ENCODE data around the gene SARDH.
"Not testable (repeated sequence)": the region's sequence is repeated elsewhere in the genome, so short reads cannot be mapped to it uniquely, and the experiment has no call there.

The SARDH gene

DNA sequence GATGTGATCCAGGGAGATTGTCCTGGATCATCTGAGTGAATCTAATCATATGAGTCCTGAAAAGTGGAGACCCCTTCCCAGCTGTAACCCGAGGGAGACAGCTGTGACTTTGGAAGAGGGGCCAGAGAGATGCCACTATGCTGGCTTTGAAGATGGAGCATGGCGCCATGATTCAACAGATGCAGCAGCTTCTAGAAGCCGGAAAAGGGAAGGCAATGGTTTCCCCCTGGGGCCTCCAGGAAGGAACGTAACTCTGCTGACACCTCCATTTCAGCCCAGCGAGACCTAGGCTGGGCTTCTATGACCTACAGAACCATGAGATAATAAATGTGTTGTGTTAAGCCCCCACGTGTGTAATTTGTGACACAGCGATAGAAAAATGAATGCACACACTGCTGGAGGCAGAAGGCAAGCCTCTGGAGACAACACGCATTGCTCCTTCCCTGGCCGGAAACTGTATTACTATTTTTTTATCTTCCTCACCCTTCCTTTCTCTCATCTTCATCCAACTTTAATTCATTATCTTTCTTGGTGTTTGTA, 16.6 kb upstream of the SARDH start:
- DNase-seq, result no peak

DNA sequence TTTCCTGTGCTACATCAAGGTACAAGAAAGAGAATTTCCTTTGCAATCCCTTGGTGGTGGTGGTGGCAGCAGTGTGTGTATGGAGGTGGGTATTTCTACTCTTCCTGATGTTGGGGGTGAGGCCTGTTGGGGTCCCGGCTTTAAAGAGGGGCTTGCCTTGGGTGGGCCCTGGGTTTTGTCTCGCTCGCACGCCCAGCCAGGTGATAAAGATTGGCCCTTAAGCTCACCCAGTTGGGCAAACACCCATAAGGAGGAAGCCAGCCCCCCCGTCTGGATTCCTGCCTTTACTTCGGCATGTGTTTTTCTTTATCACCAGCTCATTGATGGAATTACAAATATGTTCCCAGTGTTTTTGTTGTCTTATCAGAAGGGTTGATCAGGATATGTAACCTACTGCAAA, 16.0 kb upstream of the SARDH start:
- no peak for DNase-seq

DNA sequence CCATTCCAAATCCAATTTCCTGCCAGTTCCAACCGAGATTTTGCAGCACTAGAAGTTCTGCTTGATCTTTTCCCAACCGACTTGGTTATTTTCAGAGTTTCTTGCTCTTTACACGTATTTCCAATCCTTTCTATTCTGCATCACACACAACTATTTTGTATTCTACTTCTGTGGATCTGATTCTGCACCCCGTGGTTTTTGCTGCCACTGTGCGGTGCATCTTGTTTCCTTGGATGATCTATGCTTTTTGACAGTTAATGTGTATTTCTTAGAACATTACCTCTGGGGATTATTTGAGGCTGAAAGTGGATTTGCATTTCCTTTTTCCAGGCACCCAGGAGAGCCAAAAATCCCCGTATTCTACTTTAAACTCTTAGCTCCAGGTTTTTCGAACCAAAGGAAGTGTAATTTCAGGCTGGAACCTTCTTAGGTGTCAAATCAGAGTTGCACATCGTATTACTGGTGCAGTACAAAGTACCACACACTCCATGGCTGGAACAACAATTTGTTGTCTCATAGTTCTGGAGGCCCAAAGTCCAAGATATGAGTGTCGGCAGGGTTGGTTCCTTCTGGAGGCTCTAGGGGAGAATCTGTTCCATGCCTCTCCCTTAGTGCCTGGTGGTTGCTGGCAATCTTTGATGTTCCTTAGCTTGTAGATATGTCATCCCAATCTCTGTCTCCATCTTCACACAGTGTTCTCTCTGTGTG, 14.7 kb upstream of the SARDH start:
- DNase-seq, result no peak

DNA sequence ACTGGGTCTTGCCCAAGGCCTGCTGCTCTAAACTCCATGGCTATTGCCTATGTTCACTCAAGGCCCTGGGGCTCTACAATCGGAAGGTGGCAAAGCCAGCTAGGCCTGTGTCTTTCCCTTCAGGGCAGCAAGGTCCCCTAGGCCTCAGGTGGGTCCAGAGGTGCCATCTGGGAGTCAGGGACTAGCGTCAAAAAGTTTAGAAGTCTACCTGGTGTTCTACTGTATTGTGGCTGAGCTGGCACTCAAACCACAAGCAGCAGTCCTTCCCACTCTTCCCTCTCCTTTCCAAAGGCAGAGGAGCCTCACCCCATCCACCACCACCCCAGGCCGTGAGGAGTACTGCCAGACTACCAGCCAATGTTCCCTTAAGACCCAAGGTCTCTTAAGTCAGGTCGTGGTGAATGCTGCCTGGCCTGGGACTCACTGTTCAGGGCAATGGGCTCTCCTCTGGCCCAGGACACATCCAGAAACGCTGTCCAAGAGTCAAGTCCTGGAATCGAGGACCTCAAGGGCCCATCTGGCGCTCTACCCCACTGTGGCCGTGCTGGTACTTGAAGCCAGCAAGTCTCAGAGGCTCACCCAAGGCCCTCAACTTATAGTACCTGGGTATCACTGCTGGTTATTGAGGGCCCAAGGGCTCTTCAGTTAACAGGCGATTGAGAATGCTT, 13.0 kb upstream of the SARDH start:
- no peak for DNase-seq

DNA sequence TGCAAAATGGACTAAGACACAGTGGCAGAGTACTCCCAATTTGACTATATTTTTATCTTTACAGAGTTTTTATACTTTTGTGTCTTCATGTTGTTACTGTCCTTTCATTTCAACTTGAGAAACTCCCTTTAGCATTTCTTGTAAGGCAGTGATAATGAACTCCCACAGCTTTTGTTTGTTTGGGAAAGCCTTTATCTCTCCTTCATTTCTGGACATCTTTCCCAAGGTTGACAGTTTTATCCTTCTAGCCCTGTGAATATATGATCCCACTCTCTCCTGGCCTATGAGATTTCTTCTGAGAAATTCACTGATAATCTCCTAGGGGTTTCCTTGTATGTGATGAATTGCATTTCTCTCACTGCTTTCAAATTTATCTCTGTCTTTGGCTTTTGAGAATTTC, 9.2 kb upstream of the SARDH start:
- DNase-seq, result no peak

DNA sequence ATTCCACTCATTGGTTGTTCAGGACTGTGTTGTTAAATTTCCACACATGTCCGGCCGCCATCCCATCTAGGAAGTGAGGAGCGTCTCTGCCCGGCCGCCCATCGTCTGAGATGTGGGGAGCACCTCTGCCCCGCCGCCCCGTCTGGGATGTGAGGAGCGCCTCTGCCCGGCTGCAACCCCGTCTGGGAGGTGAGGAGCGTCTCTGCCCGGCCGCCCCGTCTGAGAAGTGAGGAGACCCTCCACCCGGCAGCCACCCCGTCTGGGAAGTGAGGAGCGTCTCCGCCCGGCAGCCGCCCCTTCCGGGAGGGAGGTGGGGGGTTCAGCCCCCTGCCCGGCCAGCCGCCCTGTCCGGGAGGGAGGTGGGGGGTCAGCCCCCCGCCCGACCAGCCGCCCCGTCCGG, 6.4 kb upstream of the SARDH start:
- not testable (repeated sequence) for DNase-seq

DNA sequence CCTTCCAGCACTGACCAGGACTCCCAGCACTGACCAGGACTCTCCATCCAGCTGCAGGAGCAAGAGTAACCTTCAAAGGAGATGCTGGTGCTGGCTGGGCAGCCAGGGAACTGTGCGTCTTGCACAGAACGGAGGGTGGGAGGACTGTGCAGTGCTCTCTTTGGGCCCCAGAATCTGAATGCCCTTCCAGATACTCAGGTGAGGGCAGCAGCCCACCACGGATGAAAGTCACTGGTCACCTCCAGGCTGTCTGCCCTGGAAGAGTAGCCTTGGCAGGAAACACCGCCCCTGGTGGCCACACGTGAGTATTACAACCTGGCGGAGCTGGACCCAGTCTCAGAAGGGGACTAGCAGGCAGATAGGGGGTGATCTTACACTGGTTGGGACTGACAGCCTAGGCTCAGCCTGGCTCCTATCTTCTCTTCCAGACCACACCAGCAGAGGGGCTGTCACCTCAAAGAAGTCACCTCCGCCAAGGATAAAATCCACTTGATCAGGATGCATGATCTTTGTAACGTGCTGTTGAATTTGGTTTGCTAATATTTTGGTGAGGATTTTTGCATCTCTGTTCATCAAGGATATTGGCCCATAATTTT, 4.8 kb upstream of the SARDH start:
- peak; percentile 33 for DNase-seq

DNA sequence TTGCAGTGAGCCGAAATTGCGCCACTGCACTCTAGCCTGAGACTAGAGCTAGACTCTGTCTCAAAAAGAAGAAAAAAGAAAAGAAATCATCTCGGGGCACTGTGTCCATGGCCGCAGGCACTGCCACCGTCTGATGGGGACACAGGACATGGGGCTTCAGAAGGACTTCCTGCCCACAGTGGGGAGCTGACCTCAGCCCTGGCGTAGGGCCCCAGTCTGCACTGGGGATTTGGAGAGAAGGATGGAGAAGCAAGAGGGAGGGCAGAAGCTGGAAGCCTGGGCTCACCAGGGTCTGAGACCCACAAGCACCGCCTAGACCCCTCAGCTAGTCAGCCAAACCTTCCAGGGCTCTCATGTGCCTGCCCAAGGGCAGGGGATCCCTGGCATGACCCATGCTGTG, 4.1 kb upstream of the SARDH start:
- no peak for DNase-seq

DNA sequence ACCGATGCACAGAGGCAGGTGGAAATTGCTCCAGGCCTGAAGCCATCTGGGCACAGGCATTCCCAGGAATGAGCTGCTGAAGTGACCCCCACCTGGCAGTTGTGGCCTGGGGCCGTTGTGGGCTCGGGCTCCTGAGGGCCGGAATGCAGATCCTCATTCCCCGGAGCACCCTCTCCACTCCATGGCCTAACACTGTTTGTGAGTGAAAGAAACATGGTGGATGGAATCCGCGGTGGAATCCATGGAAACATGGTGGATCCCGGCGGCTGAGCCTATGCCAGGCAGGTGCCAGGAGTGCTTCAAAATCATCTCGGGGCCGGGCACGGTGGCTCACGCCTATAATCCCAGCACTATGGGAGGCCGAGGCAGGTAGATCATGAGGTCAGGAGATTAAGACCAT, 3.6 kb upstream of the SARDH start:
- DNase-seq, result no peak

DNA sequence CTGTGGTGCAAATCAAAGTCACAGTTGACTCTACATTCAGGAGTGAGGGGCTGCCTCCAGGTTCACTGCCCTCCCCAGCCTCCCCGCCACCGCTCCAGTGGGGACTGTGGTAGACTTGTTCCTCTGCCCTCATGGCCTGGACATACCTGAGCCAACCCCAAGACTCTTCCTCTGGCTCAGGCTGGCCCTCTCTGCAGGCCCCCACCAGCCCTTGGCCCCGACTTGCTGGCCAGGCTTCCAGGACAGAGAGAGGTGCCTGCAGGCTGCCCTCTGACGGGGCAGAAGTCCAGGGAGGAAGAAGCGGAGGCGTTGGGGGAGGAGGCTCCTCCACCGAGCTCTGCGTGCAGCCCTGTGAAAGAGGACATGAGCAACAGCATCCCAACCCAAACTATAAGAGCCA, 2.8 kb upstream of the SARDH start:
- no peak for DNase-seq

DNA sequence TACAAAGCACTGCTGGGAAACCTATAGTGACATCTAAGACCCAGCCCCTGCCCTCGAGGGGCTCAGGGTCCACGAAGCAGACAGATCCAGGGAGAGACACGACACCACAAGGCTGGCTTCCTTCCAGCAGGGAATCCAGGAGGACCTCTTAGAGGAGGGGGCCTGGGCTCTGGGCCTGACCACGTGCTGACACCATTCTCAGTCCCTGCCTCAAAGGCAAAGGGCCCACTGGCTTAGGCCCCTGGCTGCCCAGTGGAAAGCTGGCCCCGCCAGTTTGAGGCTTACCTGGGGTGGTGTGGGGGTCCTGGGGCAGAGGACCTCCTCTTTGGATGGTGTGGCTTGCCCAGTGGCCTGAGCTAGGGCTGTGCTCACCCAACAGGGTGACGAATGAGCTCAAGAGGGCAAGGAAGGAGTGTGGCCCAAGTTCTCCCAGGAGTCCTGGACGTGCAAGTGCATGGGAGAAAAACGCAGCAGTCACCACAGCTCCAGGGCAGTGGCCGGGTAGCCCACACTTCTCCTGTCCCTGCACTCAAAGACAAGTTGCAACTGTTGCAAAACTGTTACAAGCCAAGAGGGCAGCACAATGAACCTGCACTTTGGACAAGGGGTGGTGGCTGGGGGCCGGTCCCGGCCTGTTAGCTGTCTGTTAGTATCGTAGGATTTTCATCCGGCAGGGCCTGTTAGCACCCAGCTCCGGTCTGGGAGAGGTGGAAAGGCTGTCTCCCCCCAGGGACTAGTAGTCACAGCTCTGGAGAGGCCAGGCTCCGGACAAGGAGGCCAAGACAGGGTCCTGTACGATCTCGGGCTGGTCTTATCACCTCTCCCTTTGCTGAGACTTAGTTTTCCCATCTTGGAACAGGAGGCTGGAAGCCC, 1.5 kb upstream of the SARDH start:
- DNase-seq, result no peak

DNA sequence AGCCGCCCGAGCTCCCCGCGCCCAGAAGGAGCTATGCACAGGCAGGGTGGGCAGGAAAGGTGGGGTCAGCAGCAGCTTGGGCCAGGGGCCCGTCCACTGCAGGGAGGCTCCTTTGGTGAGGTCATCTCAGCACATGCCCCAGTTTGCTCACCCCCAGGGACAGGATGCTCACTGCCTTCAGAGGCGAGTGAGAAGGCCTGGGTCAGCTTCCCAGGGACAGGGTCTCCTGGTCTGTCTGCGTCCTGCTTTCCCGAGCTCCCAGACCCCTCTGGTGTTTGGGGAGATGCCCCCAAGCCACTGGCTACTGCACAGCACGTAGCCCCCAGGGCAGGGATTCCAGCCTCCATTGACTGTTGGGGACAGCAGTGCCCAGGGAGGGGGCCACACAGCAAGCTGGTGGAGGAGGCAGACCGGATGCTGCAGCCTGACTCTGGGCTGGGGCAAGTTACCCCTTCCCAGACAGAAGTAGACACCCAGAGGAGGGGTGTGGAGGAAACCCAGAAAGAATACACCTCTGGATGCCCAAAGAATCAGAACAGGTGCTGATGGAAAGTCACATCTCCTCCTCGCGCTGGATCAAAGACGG, 581 bp upstream of the SARDH start:
- DNase-seq, result no peak

DNA sequence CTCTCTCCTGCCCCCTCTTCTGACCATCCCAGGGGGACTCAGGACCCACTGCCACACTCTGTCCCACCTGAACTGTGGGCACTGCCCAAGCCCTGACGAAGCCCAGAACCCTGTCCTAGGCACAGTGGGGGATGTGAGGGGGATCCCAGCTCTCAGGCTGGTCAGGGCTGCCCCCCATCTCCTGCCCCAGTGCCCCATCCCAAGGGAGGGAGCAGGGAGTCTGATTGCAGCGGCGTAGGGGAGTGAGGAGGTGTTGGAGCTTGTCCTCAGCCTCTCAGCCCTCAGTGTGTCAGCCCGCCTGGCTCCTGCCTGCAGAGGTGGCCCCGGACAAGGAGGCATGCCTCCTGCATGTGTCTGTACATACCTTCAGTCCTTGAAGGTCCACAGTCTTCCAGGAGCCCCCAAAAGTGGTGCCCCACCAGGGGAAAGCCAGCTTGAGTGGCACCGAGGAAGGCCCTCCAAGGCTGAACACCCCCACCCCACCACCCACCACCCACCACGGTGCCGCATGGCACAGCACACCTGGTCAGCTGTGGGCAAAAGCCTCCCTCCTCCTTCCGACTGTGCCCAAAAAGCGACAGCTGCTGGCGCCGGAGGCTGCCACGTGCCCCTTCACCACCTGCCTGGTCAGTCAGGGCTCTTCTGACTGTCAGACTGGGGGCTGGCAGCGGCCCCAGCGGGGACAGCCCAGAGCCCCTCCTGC, 930 bp downstream of the SARDH start:
- no peak for DNase-seq

DNA sequence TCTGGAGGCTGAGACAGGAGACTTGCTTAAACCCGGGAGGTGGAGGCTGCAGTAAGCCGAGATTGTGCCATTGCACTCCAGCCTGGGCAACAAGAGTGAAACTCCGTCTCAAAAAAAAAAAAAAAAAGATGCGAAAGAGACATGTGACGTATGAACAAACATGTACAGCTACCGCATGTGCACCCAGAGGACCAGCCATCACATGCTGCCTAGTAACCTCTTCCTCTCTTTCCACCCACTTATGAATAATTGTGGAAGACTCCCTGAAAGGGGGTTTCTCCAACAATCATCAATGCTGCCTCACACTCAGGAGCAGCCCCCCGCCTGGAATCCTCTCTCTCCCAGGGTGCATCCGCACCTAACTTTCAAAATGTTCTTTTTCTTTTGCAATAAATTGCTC, 2.2 kb downstream of the SARDH start:
- no peak for DNase-seq

DNA sequence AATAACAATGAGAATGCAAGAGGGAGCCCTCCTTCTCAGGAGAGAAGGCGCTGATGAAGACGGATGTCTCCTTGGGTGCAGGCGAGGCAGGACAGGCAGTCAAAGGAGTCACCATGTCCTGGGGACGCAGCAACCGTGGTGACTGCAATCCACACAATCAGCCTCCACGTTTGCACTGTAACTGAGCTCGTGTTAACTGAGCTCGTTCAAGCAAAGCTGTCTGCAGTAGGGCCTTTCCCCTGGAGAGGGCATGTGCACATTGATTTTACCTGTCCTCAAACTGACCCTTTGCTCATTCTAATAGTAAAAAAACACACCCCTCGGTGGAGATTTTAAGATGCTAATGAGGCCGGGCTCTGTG, 2.8 kb downstream of the SARDH start:
- no peak for DNase-seq

DNA sequence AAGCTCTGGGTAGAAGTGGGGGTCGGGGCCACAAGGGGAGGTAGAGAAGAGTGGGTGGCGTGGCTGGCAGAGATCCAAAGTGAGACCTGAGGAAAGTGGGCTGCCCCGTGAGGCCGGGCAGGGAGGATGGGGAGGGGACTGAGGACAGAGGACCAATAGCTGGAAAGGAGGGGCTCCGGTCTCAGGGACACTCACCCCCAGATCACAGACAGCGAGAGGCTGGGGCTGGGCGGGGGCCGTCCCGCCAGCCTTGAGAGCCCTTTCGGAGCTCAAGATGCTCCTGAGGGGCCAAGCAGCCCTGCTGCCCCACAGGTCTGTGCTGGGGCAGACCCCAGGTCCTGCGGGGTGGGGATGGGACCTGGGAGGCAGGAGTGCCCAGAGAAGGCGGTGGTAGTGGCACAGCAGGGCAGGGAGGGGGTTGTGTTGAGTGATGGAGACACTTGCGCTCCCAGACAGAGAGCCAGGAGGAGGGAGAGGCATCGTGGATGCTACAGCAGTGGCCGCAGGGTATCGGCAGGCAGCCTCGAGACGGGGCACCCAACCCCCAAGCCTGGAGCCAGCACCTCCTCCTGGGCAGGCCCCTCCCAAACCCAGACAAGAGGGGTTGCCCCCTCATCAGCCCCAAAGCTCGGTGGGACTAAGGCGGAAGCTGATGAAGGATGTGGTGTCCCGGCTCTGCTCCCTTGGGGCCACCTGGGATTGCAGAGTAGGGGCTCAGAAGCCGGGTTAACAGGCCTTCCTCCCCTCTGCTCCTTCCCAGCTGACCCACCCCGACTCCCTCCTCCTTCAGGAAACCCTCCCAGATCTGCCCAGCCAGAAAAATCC, 3.4 kb downstream of the SARDH start:
- no peak for DNase-seq

DNA sequence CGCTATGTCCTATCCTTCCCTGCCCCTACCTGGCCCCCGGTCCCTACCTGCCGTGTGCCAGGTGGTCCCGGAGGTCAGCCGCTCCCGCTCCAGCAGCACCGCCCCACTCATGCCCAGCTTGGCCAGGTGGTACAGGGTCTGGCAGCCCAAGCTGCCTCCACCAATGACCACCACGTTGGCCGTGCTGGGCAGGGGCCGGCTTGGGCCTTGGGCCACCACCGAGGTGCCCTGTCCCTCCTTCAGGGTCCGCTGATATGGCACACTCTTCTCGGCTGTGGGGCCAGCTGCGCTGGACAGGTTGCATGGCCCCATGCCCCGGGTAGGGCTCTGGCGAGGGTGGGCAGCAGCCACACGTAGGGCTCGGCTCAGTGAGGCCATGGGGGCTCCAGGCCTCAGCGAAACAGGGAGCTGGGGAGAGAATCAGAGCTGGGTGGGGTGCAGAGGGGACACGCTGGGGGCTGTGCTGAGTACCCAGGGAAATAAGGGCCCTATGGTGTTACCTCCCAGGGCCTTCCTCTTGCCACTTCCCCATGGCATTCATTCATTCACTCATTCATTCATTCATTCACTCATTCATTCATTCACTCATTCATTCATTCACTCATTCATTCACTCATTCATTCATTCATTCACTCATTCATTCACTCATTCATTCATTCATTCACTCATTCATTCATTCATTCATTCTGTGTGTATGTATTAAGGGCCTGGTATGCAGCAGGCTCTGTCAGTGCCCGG, 4.2 kb downstream of the SARDH start:
- DNase-seq, result no peak

DNA sequence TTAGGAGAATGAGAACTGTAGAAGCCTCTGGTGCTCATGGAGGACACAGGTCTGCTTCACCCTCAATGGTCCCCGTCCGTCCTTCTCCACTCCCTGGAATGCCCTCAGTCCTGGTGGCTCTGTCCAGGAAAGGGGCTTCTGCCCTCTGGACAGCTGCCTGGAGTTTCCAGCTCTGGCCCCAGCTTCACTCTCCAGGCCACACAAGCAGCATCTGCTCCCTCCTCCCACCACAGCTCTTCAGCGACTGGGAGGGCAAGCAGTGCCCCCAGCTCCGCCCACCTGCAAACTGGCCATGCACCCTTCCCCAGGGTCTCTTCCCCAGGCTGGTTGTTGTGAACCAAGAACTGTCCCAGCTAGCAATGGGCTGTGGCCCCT, 4.7 kb downstream of the SARDH start:
- DNase-seq, result no peak

DNA sequence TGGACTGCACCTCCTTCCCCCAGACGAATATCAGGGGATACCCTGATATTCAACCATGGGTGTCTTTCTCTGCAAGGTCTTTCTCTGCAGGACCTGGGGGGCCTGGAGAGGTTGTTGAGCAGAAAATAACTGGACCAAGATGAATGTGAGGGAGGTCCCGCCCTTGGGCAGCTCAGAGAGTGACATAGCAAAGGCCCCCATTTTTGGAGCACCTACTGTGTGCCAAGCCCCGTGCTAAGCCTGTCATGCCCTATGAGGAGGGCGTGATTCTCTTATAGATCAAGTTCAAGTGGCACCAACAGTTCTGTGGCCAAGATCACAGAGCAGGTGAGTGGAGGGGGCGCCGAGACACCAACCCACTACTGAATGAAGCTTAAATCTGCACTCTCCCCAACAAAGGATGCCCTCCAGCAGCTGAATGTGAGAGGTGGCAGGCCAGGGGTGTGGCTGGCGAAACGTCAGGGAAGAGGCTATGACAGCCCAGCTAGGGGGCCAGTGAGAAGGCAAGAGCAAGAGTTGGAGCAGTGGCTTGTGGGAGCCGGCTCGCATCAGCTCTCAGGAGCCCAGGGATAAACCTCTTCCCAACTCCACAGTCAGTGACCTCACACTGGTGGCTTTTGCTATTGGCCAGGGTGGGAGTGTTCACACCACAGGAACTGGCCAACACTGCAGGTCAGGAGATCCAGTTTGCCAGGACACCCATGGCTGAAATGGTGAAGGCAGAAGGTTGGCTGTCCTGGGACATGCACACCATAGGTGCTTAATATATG, 5.3 kb downstream of the SARDH start:
- DNase-seq, result no peak

All from GF-D8 (cell line).